GM19455 (cell line): ENCODE measurements around the gene ZMYND12.

Experiments
- ATAC-seq: cut with Tn5 transposase; IDR thresholded peaks from one replicate; pipeline ENCODE4 v1.9.1; 2021; ENCODE audit not compliant: unreplicated experiment

Gene ZMYND12

GRCh38 chr1:42449256-42449655 lies 6.6 kb downstream of the ZMYND12 start:
- ATAC-seq, result no peak

- no peak for ATAC-seq
Observed at GRCh38 chr1:42442662-42443061, 13.2 kb downstream of the ZMYND12 start.

- ATAC-seq, result no peak
Observed at GRCh38 chr1:42439940-42440339, 15.9 kb downstream of the ZMYND12 start.

GRCh38 chr1:42434340-42434739 lies 21.5 kb downstream of the ZMYND12 start:
- ATAC-seq, result no peak

- ATAC-seq, result no peak
Observed at GRCh38 chr1:42433369-42433768, 22.5 kb downstream of the ZMYND12 start.

GRCh38 chr1:42432714-42433113 lies 23.1 kb downstream of the ZMYND12 start:
- no peak for ATAC-seq

GRCh38 chr1:42431514-42431913 lies 24.3 kb downstream of the ZMYND12 start:
- ATAC-seq, result no peak

GRCh38 chr1:42430286-42431135 lies 25.3 kb downstream of the ZMYND12 start:
- ATAC-seq, result no peak

GRCh38 chr1:42429603-42430002 lies 26.2 kb downstream of the ZMYND12 start:
- no peak for ATAC-seq

GRCh38 chr1:42427240-42427639 lies 28.6 kb downstream of the ZMYND12 start:
- no peak for ATAC-seq

GRCh38 chr1:42424201-42424600 lies 31.6 kb downstream of the ZMYND12 start:
- ATAC-seq, result no peak

- ATAC-seq, result no peak
Observed at GRCh38 chr1:42423681-42424080, 32.1 kb downstream of the ZMYND12 start.

GRCh38 chr1:42422737-42423136 lies 33.1 kb downstream of the ZMYND12 start:
- ATAC-seq, result no peak

GRCh38 chr1:42420911-42421585 lies 34.8 kb downstream of the ZMYND12 start:
- no peak for ATAC-seq

- no peak for ATAC-seq
Observed at GRCh38 chr1:42420121-42420520, 35.7 kb downstream of the ZMYND12 start.

- ATAC-seq, result no peak
Observed at GRCh38 chr1:42419126-42419821, 36.5 kb downstream of the ZMYND12 start.

- no peak for ATAC-seq
Observed at GRCh38 chr1:42418516-42418915, 37.3 kb downstream of the ZMYND12 start.

- no peak for ATAC-seq
Observed at GRCh38 chr1:42417166-42417565, 38.7 kb downstream of the ZMYND12 start.

- ATAC-seq, result no peak
Observed at GRCh38 chr1:42414551-42415496, 41.0 kb downstream of the ZMYND12 start.

- no peak for ATAC-seq
Observed at GRCh38 chr1:42403880-42404400, 51.9 kb downstream of the ZMYND12 start.
